ENCODE measurements around the gene KRT7. TPM values are rescaled to one million over a fixed set of nuclear protein-coding genes. Genes with fewer than 3 reads are reported as not detected.

Gene KRT7
- total and polyA plus RNA-seq, 9 of the 15 experiments (the other 6 are each of a cell fraction or from before 2014, with no cell fraction given) = 1.4 TPM; not detected in 8

- under 1% methylated on average over 11 of the region's 11 CpGs for WGBS (ENCODE audit: insufficient coverage, low coverage, missing lambda C conversion rate)
- Histone ChIP-seq H3K9me3 (replicated peaks; ENCODE audit: control insufficient read depth, insufficient read depth, low read depth, low read length) (no peaks in the 10 kb centered on the region), H4K20me1 (replicated peaks; ENCODE audit: control insufficient read depth, insufficient read depth, low read length) (peaks cover 4% of the 10 kb centered on the region; the same call in 1 of the 2 replicates), H3K27ac (ENCODE audit: extremely low read depth, low read depth, low read length) (no peak overlapping the region), H3K9me1 (ENCODE audit: control insufficient read depth, insufficient read depth, low read length) (no peaks in the 10 kb centered on the region), H3K79me2 (ENCODE audit: control insufficient read depth, insufficient read depth, low read length) (no peaks in the 10 kb centered on the region), H3K4me2 (ENCODE audit: insufficient read depth, low read length) (no peak overlapping the region), H3K4me3 (no peak overlapping the region), H2AFZ (ENCODE audit: low read depth, low read length) (no peak overlapping the region), H3K27me3 (ENCODE audit: control insufficient read depth in 2 of 2, insufficient read depth in 2 of 2, low read length in 2 of 2) (peaks cover 19 to 76% of the 10 kb centered on the region in 2 experiments; a peak in 4 of 5 replicates), H3K36me3 (ENCODE audit: control insufficient read depth, insufficient read depth, low read length) (no peaks in the 10 kb centered on the region), H3K9ac (ENCODE audit: insufficient read depth in 1 of 2, low read depth in 2 of 2, low read length in 2 of 2) (no peak overlapping the region), H3K4me1 (replicated peaks in 1 of 2; ENCODE audit: control insufficient read depth in 2 of 2, insufficient read depth in 2 of 2, low read length in 2 of 2) (peaks cover 0 to 3% of the 10 kb centered on the region in 2 experiments; a peak in 4 of 5 replicates)
- FAIRE-seq (no peak), DNase-seq (ENCODE audit: extremely low read depth in 1 of 4, low spot score in 3 of 4) (no peak), ATAC-seq (no peak)
- TF ChIP-seq ZFP36 (IDR thresholded peaks at IDR 0.05; ENCODE audit: low read depth, low read length, partially characterized antibody) (peak; percentile 15), TFE3 (CRISPR knock-in tag; IDR thresholded peaks at IDR 0.05) (no peak), MCM3 (IDR thresholded peaks at IDR 0.05) (no peak), ZNF384 (IDR thresholded peaks at IDR 0.05; ENCODE audit: low read depth, low read length) (0 out of 2 replicates have a peak, but pooled peaks have one; percentile 8)
- intact Hi-C loops (cut with micrococcal nuclease) (no loop called here), in situ Hi-C loops (cut with MboI) (no loop called here)
- ChIA-PET CTCF (ENCODE audit: low intra/inter-chr PET ratio) (no interaction called here), POLR2A (no interaction called here)
- BruUV-seq (replicated peaks) = no TSS peak
Observed at GRCh38 chr12:52197371-52198231, 35.4 kb upstream of the KRT7 start.

Measured in K562 (cell line).